ENCODE measurements around the gene SLC39A7. TPM values are rescaled to one million over a fixed set of nuclear protein-coding genes. Genes with fewer than 3 reads are reported as not detected.

SLC39A7 gene
- total and polyA plus RNA-seq, 4 experiments from 2014 or later: 22.9 to 40.9 (median 32.0) TPM

DNA sequence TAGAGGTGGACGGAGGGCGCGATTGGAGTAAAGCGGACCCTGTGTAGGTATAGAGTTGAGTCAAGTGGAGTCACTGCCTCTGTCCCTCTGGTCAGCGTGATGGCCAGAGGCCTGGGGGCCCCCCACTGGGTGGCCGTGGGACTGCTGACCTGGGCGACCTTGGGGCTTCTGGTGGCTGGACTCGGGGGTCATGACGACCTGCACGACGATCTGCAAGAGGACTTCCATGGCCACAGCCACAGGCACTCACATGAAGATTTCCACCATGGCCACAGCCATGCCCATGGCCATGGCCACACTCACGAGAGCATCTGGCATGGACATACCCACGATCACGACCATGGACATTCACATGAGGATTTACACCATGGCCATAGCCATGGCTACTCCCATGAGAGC, 479 bp downstream of the SLC39A7 start:
- peaks cover 46 to 89% (median 69%) of the 10 kb centered on the region in 4 donors for H3K4me1 Mint-ChIP-seq
- H3K4me3 Mint-ChIP-seq: peak overlapping the region; percentile 98 to 100 (median 99)
- peak overlapping the region; percentile 88 for H3K27ac ChIP-seq (ENCODE audit: low read depth, low read length)
- no peak for DNase-seq
- peaks cover 0 to 2% (median 0%) of the 10 kb centered on the region in 8 donors for H3K9me3 Mint-ChIP-seq
- H3K36me3 ChIP-seq (ENCODE audit: insufficient read depth, low read length): peaks cover 24% of the 10 kb centered on the region
- intact Hi-C loops (cut with micrococcal nuclease): loop anchor here (2.0 to 10.0 kb wide), 6 partner anchors 82 to 1536 kb away; partner anchors contain the start of genes C6orf47, CSNK2B, CUTA and GPANK1
- H3K27me3 ChIP-seq (ENCODE audit: insufficient read depth, low read length): no peaks in the 10 kb centered on the region
- H3K9me3 ChIP-seq (ENCODE audit: control insufficient read depth in 1 of 2, low read length in 2 of 2): no peaks in the 10 kb centered on the region
- POLR2A ChIA-PET (ENCODE audit: partially characterized antibody): interaction anchor here (1.0 to 1.2 kb wide), 2 partner anchors 50 to 88 kb away, joined by 3 read pairs; partner anchors contain the start of genes PFDN6 and WDR46
- CTCF ChIA-PET (ENCODE audit: partially characterized antibody): no interaction called here
- peaks cover 33 to 63% of the 10 kb centered on the region in 2 donors for H3K36me3 Mint-ChIP-seq
- peak overlapping the region; percentile 99 for H3K4me3 ChIP-seq (ENCODE audit: low read length in 2 of 2)
- H3K4me1 ChIP-seq (ENCODE audit: insufficient read depth, low read length): peaks cover 65% of the 10 kb centered on the region
- peak overlapping the region; percentile 96 to 99 (median 98) for H3K27ac Mint-ChIP-seq
- H3K27me3 Mint-ChIP-seq: no peaks in the 10 kb centered on the region

DNA sequence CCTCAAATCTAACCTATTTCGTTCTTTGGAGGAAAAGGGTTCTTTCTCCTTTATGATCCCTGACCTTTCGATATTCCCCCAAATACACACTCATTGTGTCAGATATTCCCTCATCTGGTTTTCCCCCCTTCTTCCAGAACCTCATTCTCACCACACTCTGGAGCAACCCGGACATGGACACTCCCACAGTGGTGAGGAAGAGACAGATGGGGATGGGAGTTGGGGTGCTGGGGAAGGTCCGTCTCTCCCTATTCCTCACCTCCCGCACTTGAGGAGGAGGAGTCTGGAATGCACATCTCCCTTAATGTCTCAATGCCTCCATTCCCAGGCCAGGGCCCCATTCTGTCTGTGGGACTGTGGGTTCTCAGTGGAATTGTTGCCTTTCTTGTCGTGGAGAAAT, 1.3 kb downstream of the SLC39A7 start:
- H3K36me3 ChIP-seq (ENCODE audit: insufficient read depth, low read length): peaks cover 18% of the 10 kb centered on the region
- no peak overlapping the region for H3K27ac ChIP-seq (ENCODE audit: low read depth, low read length)
- DNase-seq: no peak
- Mint-ChIP-seq H3K27me3 (no peaks in the 10 kb centered on the region), H3K4me1 (peaks cover 48 to 92% (median 70%) of the 10 kb centered on the region in 4 donors), H3K36me3 (peaks cover 27 to 58% of the 10 kb centered on the region in 2 donors), H3K27ac (peak overlapping the region; percentile 22 to 98 (median 79)), H3K4me3 (peak overlapping the region; percentile 98 to 100 (median 99)), H3K9me3 (peaks cover 0 to 2% (median 0%) of the 10 kb centered on the region in 8 donors)
- POLR2A ChIA-PET (ENCODE audit: partially characterized antibody): no interaction called here
- H3K9me3 ChIP-seq (ENCODE audit: control insufficient read depth in 1 of 2, low read length in 2 of 2): no peaks in the 10 kb centered on the region
- peaks cover 65% of the 10 kb centered on the region for H3K4me1 ChIP-seq (ENCODE audit: insufficient read depth, low read length)
- peak overlapping the region; percentile 99 for H3K4me3 ChIP-seq (ENCODE audit: low read length in 2 of 2)
- CTCF ChIA-PET (ENCODE audit: partially characterized antibody): no interaction called here
- no peaks in the 10 kb centered on the region for H3K27me3 ChIP-seq (ENCODE audit: insufficient read depth, low read length)
- intact Hi-C loops (cut with micrococcal nuclease): loop anchor here (2.0 to 10.0 kb wide), 6 partner anchors 83 to 1537 kb away; partner anchors contain the start of genes C6orf47, CSNK2B, CUTA and GPANK1

DNA sequence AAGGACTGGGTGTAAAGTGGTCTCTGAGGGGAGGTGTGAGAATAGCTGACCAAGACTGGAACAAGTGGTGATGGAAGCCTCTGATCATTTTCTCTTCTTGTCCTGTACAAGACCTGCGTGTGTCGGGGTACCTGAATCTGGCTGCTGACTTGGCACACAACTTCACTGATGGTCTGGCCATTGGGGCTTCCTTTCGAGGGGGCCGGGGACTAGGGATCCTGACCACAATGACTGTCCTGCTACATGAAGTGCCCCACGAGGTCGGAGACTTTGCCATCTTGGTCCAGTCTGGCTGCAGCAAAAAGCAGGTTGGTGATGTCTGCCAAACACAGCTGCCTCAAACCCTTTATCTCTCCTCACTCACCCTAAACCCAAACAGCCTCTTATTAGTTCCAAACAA, 2.1 kb downstream of the SLC39A7 start:
- peaks cover 13% of the 10 kb centered on the region for H3K36me3 ChIP-seq (ENCODE audit: insufficient read depth, low read length)
- peaks cover 0 to 2% (median 0%) of the 10 kb centered on the region in 8 donors for H3K9me3 Mint-ChIP-seq
- H3K4me1 Mint-ChIP-seq: peaks cover 43 to 83% (median 63%) of the 10 kb centered on the region in 4 donors
- POLR2A ChIA-PET (ENCODE audit: partially characterized antibody): interaction anchor here (1.0 kb wide), 1 partner anchor 46 kb away, joined by 4 read pairs; no protein-coding TSS in a partner anchor
- no peaks in the 10 kb centered on the region for H3K27me3 Mint-ChIP-seq
- peaks cover 63% of the 10 kb centered on the region for H3K4me1 ChIP-seq (ENCODE audit: insufficient read depth, low read length)
- no peak for DNase-seq
- no peak overlapping the region for H3K27ac ChIP-seq (ENCODE audit: low read depth, low read length)
- no peaks in the 10 kb centered on the region for H3K27me3 ChIP-seq (ENCODE audit: insufficient read depth, low read length)
- peaks cover 21 to 51% of the 10 kb centered on the region in 2 donors for H3K36me3 Mint-ChIP-seq
- peak overlapping the region; percentile 36 to 96 (median 61) for H3K27ac Mint-ChIP-seq
- no peaks in the 10 kb centered on the region for H3K9me3 ChIP-seq (ENCODE audit: control insufficient read depth in 1 of 2, low read length in 2 of 2)
- CTCF ChIA-PET (ENCODE audit: partially characterized antibody): no interaction called here
- H3K4me3 Mint-ChIP-seq: peak overlapping the region; percentile 41 to 100 (median 84)
- H3K4me3 ChIP-seq (ENCODE audit: low read length in 2 of 2): no peak overlapping the region
- intact Hi-C loops (cut with micrococcal nuclease): loop anchor here (5.0 to 10.0 kb wide), 5 partner anchors 215 to 1538 kb away; partner anchors contain the start of genes C6orf47, CSNK2B, CUTA and GPANK1

DNA sequence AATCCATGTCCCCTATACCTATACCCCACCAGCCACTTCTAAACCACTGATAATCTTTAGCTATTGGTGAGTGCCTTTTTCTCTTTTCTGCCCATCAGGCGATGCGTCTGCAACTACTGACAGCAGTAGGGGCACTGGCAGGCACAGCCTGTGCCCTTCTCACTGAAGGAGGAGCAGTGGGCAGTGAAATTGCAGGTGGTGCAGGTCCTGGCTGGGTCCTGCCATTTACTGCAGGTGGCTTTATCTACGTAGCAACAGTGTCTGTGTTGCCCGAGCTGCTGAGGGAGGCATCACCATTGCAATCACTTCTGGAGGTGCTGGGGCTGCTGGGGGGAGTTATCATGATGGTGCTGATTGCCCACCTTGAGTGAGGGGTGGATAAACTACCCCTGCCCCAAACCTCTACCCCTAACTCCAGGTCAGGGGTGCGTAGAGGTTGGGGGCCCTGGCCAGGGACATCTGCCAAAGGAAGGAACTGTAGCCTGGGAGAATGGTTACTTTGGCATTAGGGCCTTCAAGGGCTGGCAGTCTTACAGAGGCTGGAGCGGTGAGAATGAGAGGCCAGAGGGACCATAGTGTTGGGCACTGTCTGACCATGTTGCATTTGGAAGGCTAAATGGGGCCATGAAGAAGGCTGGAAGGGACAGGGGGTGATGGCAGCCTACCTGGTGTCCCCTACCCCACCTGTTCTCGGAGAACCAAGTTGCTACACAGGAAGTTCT, 2.9 kb downstream of the SLC39A7 start:
- POLR2A ChIA-PET (ENCODE audit: partially characterized antibody): interaction anchor here (1.0 kb wide), 1 partner anchor 45 kb away, joined by 4 read pairs; no protein-coding TSS in a partner anchor
- Mint-ChIP-seq H3K9me3 (peaks cover 0 to 2% (median 0%) of the 10 kb centered on the region in 8 donors), H3K27ac (peak overlapping the region; percentile 75 to 97 (median 91)), H3K4me1 (peaks cover 37 to 76% (median 56%) of the 10 kb centered on the region in 4 donors), H3K27me3 (no peaks in the 10 kb centered on the region), H3K4me3 (peak overlapping the region; percentile 87 to 100 (median 97)), H3K36me3 (peaks cover 21 to 51% of the 10 kb centered on the region in 2 donors)
- no peaks in the 10 kb centered on the region for H3K9me3 ChIP-seq (ENCODE audit: control insufficient read depth in 1 of 2, low read length in 2 of 2)
- no peaks in the 10 kb centered on the region for H3K27me3 ChIP-seq (ENCODE audit: insufficient read depth, low read length)
- peaks cover 13% of the 10 kb centered on the region for H3K36me3 ChIP-seq (ENCODE audit: insufficient read depth, low read length)
- peaks cover 56% of the 10 kb centered on the region for H3K4me1 ChIP-seq (ENCODE audit: insufficient read depth, low read length)
- H3K4me3 ChIP-seq (ENCODE audit: low read length in 2 of 2): peak overlapping the region in 1 of 2 donors; percentile 88
- no peak for DNase-seq
- intact Hi-C loops (cut with micrococcal nuclease): loop anchor here (1.0 to 10.0 kb wide), 7 partner anchors 46 to 1539 kb away; partner anchors contain the start of genes C6orf47, CSNK2B, CUTA and GPANK1
- CTCF ChIA-PET (ENCODE audit: partially characterized antibody): no interaction called here
- H3K27ac ChIP-seq (ENCODE audit: low read depth, low read length): peak overlapping the region; percentile 73

DNA sequence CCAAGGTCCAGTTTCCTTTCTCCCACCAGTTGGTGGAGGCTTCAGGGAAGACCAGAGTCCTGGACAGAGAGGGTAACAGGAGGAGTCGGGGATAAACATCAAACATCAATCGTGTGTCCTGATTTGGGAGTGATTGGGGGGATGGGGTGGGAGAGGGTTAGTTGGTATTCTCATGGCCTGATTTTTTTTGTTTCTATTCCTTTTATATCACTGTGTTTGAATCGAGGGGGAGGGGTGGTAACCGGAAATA, 3.4 kb downstream of the SLC39A7 start:
- POLR2A ChIA-PET (ENCODE audit: partially characterized antibody): interaction anchor here (0.5 to 2.4 kb wide), 7 partner anchors 9 to 1232 kb away, joined by 3 to 18 read pairs (median 4); partner anchors contain the start of genes DXO, HLA-DPA1 and RGL2
- H3K4me3 Mint-ChIP-seq: peak overlapping the region; percentile 87 to 100 (median 94)
- H3K9me3 ChIP-seq (ENCODE audit: control insufficient read depth in 1 of 2, low read length in 2 of 2): no peaks in the 10 kb centered on the region
- peaks cover 38 to 76% (median 57%) of the 10 kb centered on the region in 4 donors for H3K4me1 Mint-ChIP-seq
- peak overlapping the region; percentile 73 for H3K27ac ChIP-seq (ENCODE audit: low read depth, low read length)
- H3K9me3 Mint-ChIP-seq: peaks cover 0 to 2% (median 0%) of the 10 kb centered on the region in 8 donors
- no peaks in the 10 kb centered on the region for H3K27me3 Mint-ChIP-seq
- peak overlapping the region; percentile 75 to 97 (median 91) for H3K27ac Mint-ChIP-seq
- peaks cover 13% of the 10 kb centered on the region for H3K36me3 ChIP-seq (ENCODE audit: insufficient read depth, low read length)
- H3K4me1 ChIP-seq (ENCODE audit: insufficient read depth, low read length): peaks cover 57% of the 10 kb centered on the region
- H3K36me3 Mint-ChIP-seq: peaks cover 21 to 55% of the 10 kb centered on the region in 2 donors
- no peak for DNase-seq
- intact Hi-C loops (cut with micrococcal nuclease): loop anchor here (1.0 to 10.0 kb wide), 7 partner anchors 45 to 1539 kb away; partner anchors contain the start of genes C6orf47, CSNK2B, CUTA and GPANK1
- CTCF ChIA-PET (ENCODE audit: partially characterized antibody): interaction anchor here (1.5 to 2.0 kb wide), 2 partner anchors 9 to 45 kb away, joined by 6 to 11 read pairs; no protein-coding TSS in a partner anchor
- no peaks in the 10 kb centered on the region for H3K27me3 ChIP-seq (ENCODE audit: insufficient read depth, low read length)
- H3K4me3 ChIP-seq (ENCODE audit: low read length in 2 of 2): peak overlapping the region in 1 of 2 donors; percentile 88

DNA sequence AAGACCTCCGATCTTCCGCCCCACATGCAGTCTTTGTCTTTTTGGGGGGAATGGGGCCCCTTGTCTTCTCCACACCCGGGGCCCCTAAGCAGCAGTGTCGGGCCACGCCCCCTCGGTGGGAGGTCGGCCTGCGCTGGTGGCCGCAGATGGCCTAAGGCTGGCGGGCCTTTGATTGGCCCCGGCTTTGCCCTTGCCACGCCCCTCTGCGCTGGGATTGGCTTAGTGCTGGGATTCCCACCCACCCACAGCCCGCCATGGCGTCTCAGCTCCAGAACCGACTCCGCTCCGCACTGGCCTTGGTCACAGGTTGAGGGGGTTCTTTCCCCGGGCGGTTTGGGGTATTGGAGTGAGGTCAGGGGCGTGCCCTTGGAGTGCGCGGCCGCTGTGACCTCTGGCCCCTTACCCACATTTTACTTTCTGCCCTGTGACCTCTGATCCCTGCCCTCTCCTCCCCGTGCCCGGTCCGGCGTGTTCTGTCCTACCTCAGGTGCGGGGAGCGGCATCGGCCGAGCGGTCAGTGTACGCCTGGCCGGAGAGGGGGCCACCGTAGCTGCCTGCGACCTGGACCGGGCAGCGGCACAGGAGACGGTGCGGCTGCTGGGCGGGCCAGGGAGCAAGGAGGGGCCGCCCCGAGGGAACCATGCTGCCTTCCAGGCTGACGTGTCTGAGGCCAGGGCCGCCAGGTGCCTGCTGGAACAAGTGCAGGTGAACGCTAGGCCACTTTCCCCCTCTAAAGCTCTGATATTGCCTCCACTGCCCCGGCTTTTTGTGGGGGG, 3.9 kb downstream of the SLC39A7 start, which contains the start of gene HSD17B8:
HSD17B8 (plus strand) TSS at position 241 of the 776 bp plus-strand sequence; CDS start at position 255, 14 bp downstream.
- CTCF ChIA-PET (ENCODE audit: partially characterized antibody): interaction anchor here (1.5 to 2.0 kb wide), 2 partner anchors 9 to 44 kb away, joined by 6 to 11 read pairs; no protein-coding TSS in a partner anchor
- Histone ChIP-seq H3K4me3 (ENCODE audit: low read length in 2 of 2) (peak within 1 kb of the TSS; percentile 57 to 88), H3K4me1 (ENCODE audit: insufficient read depth, low read length) (peaks cover 56% of the 10 kb centered on the region), H3K36me3 (ENCODE audit: insufficient read depth, low read length) (peaks cover 14% of the 10 kb centered on the region), H3K9me3 (ENCODE audit: control insufficient read depth in 1 of 2, low read length in 2 of 2) (no peaks in the 10 kb centered on the region), H3K27ac (ENCODE audit: low read depth, low read length) (peak within 1 kb of the TSS; percentile 73), H3K27me3 (ENCODE audit: insufficient read depth, low read length) (no peaks in the 10 kb centered on the region)
- intact Hi-C loops (cut with micrococcal nuclease): loop anchor here (1.0 to 10.0 kb wide), 8 partner anchors 45 to 1540 kb away; partner anchors contain the start of genes C6orf47, CSNK2B, CUTA and EHMT2
- peaks cover 0 to 2% (median 0%) of the 10 kb centered on the region in 8 donors for H3K9me3 Mint-ChIP-seq
- peaks cover 25 to 59% of the 10 kb centered on the region in 2 donors for H3K36me3 Mint-ChIP-seq
- H3K4me3 Mint-ChIP-seq: peak within 1 kb of the TSS; percentile 87 to 100 (median 94)
- DNase-seq: peak; percentile 79 to 90 (median 80)
- H3K4me1 Mint-ChIP-seq: peaks cover 38 to 76% (median 56%) of the 10 kb centered on the region in 4 donors
- peak within 1 kb of the TSS; percentile 92 to 97 (median 95) for H3K27ac Mint-ChIP-seq
- POLR2A ChIA-PET (ENCODE audit: partially characterized antibody): interaction anchor here (0.5 to 2.4 kb wide), 12 partner anchors 8 to 1233 kb away, joined by 3 to 18 read pairs (median 3); partner anchors contain the start of genes B3GALT4, COL11A2, DXO and HLA-DPA1
- no peaks in the 10 kb centered on the region for H3K27me3 Mint-ChIP-seq
